SHP77 (cell line): ENCODE data around the gene EGF.
"Not testable (repeated sequence)": the region's sequence is repeated elsewhere in the genome, so short reads cannot be mapped to it uniquely, and the experiment has no call there.

Experiments used
- DNase-seq, 2 experiments: peaks; one replicate each; lab custom pipeline; 2025; lab: John Stamatoyannopoulos, UW

EGF gene

GRCh38 chr4:109915385-109916026 lies 2.8 kb downstream of the EGF start:
- DNase-seq = no peak

DNA sequence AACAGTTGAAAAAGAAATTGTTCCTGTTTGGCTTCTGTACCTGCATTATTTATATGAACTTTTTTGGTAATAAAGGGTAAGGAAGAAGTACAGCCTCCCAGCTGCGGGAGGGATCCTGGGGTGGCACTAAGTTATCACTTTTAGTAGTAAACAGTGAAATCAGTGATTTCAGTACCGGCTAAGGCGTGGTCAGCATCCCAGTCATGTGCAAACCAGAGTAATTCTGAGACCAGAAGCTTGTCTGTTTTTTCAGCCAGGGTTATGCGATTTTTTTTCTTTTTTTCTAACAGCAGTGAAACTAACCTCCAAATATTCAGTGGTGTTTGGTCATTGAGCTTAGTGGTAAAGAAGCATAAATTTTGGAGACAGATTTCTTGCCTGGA lies 3.3 kb downstream of the EGF start:
- no peak for DNase-seq

- no peak for DNase-seq
These were observed 8.7 kb downstream of the EGF start for GRCh38 chr4:109921384-109921808.

- DNase-seq = no peak
These were observed 12.7 kb downstream of the EGF start for GRCh38 chr4:109925396-109925795.

DNA sequence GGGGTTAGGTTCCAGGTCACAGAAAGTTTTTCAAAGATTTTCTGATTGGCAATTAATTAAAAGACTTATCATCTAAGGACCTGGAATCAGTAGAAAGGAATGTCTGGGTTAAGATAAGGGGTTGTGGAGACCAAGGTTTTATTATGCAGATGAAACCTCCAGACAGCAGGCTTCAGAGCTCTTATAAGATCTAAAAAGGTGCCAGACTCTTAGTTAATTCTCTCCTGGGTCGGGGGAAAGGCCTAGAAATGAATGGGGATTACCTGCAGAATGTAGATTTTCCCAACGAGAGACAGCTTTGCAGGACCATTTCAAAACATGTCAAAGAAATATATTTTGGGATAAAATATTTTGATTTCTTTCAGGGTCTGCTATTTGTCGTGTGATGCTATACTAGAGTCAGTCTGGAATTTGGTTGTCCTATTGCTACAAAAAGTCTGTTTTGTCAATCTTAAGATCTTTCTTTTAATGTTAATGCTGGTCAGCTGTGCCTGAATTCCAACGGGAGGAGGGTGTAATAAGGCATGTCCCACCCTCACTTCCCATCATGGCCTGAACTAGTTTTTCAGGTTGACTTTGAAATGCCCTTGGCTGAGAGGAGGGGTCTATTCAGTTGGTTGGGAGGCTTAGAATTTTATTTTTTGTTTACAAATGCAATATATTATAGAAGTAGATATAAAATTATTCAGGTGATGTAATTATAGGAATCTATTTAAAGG lies 15.8 kb downstream of the EGF start:
- no peak for DNase-seq

- no peak for DNase-seq
These were observed 17.8 kb downstream of the EGF start for GRCh38 chr4:109930464-109930863.

DNA sequence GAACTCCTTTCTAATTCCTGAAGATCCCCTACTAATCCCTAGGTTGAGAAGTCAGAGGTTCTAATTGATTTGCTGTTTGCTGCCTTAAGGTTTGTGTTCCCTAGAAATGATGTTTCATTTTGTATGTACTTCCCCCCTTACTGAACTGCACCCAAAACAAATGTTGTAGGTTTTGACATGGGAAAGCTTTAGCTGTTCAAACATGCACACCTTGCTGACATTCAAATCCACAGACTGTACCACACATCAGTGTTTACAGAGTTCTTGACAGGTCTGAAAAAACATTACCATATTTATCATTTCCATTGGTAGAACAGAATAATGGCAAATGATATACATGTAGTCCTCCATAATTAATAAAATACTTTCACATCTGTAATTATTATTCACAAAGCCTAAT lies 18.2 kb downstream of the EGF start:
- no peak for DNase-seq

DNA sequence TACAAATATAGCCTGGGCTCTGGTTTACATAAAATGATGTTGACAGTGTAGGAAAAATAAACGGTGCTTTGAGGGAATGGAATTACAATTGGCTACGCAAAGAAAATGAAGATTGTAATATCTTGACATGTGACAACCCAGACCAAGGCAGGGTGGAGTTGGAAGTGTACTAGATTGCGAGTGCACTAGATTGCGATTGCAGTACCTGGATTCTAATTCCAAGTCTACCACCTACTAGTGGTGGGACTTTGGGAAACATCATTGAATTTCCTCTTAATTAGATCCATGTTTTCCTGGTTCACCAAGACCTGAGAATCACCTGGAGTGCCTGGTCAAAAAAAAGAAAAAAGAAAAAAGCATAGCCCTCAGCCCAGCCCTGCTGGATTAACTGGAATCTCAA lies 18.6 kb downstream of the EGF start:
- no peak for DNase-seq

GRCh38 chr4:109937352-109937751 lies 24.7 kb downstream of the EGF start:
- not testable (repeated sequence) for DNase-seq

- DNase-seq = no peak
These were observed 26.5 kb downstream of the EGF start for GRCh38 chr4:109939190-109939589.

DNA sequence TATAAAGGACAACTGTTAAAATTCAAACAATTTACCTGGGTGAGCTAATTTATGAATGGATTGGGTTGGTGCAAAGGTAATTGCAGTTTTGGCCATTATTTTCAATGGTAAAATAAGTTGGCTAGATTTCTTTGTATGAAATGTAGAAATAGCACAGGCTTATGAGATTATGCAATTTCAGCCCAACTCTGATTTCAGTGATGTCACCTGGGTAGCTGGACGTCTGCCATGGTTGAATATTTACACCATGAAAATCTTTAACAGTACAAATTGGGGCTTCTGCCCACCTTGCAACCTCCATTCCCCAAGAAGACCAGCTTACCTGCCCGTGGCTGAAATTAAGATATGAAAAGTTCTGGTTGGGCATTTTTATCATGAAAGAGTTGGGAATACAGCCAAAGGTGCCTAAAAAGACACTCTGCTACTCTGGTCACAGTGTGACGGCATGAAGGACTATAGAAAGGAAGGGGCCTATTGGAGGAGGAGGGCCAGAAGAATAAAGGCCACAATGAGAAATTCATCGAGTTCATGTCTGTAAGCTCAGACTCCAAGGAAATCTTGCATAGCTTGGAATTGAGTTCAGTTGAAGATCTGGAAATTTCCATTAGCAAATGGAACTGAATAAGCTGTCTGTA lies 29.7 kb downstream of the EGF start:
- DNase-seq = no peak

GRCh38 chr4:109943745-109944144 lies 31.1 kb downstream of the EGF start:
- no peak for DNase-seq

- DNase-seq = no peak
These were observed 31.9 kb downstream of the EGF start for GRCh38 chr4:109944591-109944990.

DNA sequence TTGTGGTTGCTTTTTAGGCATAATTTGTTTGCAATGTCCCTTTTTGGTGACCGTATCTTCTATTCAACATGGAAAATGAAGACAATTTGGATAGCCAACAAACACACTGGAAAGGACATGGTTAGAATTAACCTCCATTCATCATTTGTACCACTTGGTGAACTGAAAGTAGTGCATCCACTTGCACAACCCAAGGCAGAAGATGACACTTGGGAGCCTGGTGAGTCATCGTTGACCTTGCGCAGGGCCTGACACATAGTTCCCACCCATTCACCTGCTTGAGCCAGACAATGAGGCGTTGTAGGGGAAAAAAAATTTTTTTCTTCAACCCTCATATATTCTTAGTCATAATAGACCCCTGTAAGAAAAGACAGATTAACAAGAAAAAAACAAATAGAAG lies 32.4 kb downstream of the EGF start:
- no peak for DNase-seq

GRCh38 chr4:109946120-109946519 lies 33.4 kb downstream of the EGF start:
- no peak for DNase-seq

GRCh38 chr4:109947457-109947856 lies 34.8 kb downstream of the EGF start:
- no peak for DNase-seq

- no peak for DNase-seq
These were observed 35.2 kb downstream of the EGF start for GRCh38 chr4:109947918-109948317.

DNA sequence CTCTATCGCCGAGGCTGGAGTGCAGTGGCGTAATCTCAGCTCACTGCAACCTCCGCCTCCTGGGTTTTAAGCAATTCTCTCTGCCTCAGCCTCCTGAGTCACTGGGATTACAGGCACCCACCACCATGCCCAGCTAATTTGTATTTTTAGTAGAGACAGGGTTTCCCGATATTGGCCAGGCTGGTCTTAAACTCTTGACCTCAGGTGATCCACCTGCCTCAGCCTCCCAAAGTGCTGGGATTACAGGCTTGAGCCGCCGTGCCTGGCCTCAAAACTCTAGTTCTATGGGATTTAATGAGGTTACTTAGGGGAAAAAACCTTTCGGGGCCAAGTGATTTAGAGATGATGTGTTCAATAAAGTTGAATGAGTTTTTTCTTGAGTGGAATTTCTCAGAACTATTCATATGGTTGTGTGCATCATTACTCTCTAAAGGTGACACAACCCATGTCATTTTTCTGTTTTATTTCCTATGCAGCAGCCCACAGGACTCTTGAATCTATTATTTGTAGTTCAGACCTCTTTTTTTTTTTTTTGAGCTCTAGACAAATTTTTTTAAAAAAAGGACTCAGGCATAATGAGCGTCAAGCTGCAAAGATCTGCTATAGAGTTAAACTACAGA lies 36.5 kb downstream of the EGF start:
- DNase-seq = not testable (repeated sequence)

GRCh38 chr4:109952612-109953011 lies 39.9 kb downstream of the EGF start:
- no peak for DNase-seq

DNA sequence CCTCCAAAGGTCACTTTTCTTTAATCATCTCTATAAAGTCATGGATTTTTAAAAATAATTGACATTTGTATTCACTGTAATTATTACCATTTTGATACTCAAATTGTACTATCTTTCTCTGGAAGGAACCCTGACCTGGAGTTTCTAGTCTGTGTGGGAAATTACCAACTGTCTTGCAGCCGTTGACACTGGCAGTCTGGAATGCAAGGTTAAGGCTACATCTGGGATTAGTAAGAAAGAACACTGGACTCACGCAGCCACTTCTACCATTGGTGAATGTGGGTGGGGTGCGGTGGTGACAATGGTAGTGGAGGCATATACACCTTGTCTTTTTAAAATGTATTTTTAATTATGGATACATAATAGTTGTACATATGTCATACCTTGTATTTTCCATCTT lies 40.9 kb downstream of the EGF start:
- no peak for DNase-seq

- DNase-seq = no peak
These were observed 42.5 kb downstream of the EGF start for GRCh38 chr4:109955146-109955545.

DNA sequence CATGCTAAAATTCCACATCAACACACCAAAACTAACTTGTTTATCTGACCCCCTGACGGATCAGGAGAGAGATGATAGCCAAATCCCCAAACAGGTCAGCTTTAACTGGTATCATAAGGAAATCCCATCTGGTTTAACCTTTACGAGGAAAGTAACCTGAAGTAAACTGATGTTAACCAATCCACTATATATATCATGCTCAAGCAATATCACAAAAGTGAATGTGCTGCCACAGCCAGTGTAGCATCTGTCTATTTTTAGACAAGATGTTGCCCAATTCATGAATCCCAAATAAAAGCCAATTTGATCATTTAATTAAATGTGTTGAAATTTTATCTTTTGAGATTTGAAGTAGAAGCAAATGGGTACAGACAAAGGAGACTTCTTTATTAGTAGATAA lies 44.5 kb downstream of the EGF start:
- DNase-seq = no peak

GRCh38 chr4:109959195-109959594 lies 46.5 kb downstream of the EGF start:
- no peak for DNase-seq
